Fibroblast of lung (primary cell): ENCODE results near the gene KLC4. TPM values are rescaled to one million over a fixed set of nuclear protein-coding genes. Genes with fewer than 3 reads are reported as not detected.

Experiments
- DNase-seq, 2 donors: peaks; one replicate each; pipeline versions ENCODE4 v3.0.0 to v3.0.0-alpha.2; 2010; ENCODE audit warnings: low read depth in 2 of 2
- H2AFZ ChIP-seq: 2 replicates; pipeline ENCODE4 v1.5.1; 2012; ENCODE audit warnings: low read length, control low read depth, inconsistent platforms
- H3K27ac ChIP-seq: 2 replicates; pipeline ENCODE4 v1.5.1; 2011; ENCODE audit warnings: low read length, control low read depth; ENCODE audit not compliant: insufficient read depth
- H3K27me3 ChIP-seq: 2 replicates; pipeline ENCODE4 v1.5.1; 2011; ENCODE audit warnings: mild to moderate bottlenecking, low read length; ENCODE audit not compliant: control insufficient read depth, insufficient read depth
- H3K36me3 ChIP-seq: 2 replicates; pipeline ENCODE4 v1.5.1; 2011; ENCODE audit warnings: low read length; ENCODE audit not compliant: control insufficient read depth, insufficient read depth
- H3K4me1 ChIP-seq: 2 replicates; pipeline ENCODE4 v1.5.1; 2011; ENCODE audit warnings: low read length; ENCODE audit not compliant: control insufficient read depth, insufficient read depth; ENCODE audit errors: extremely low read depth
- H3K4me2 ChIP-seq: 2 replicates; pipeline ENCODE4 v1.5.1; 2011; ENCODE audit warnings: low read length, control low read depth; ENCODE audit not compliant: insufficient read depth; ENCODE audit errors: extremely low read depth
- H3K4me3 ChIP-seq, 4 experiments: fragments of 200-600 bp in 1 of 4; sonication (generic) in 1 of 4; replicated peaks in 1 of 4; 2 replicates each; pipeline ENCODE4 v1.5.1; 2011 to 2016; ENCODE audit warnings: low read length in 4 of 4, low read depth in 3 of 4, mild to moderate bottlenecking in 3 of 4, control low read depth in 2 of 4, inconsistent platforms in 1 of 4, mixed read lengths in 1 of 4; ENCODE audit not compliant: insufficient read depth in 1 of 4; ENCODE audit errors: control extremely low read depth in 1 of 4
- H3K79me2 ChIP-seq: 2 replicates; pipeline ENCODE4 v1.5.1; 2012; ENCODE audit warnings: mild to moderate bottlenecking, low read length, inconsistent platforms; ENCODE audit not compliant: control insufficient read depth, insufficient read depth
- H3K9ac ChIP-seq: 2 replicates; pipeline ENCODE4 v1.5.1; 2011; ENCODE audit warnings: mild to moderate bottlenecking, low read length, control low read depth; ENCODE audit not compliant: insufficient read depth
- H3K9me3 ChIP-seq: 2 replicates; pipeline ENCODE4 v1.5.1; 2012; ENCODE audit warnings: low read depth, low read length; ENCODE audit not compliant: control insufficient read depth, insufficient read depth
- H4K20me1 ChIP-seq: 2 replicates; pipeline ENCODE4 v1.5.1; 2011; ENCODE audit warnings: low read length; ENCODE audit not compliant: control insufficient read depth, insufficient read depth; ENCODE audit errors: extremely low read depth
- CTCF ChIP-seq, 2 donors: IDR thresholded peaks in 1 of 2; conservative IDR thresholded peaks in 1 of 2; 1 replicate in 1 of 2; 2 replicates in 1 of 2; pipeline ENCODE4 v1.5.1; 2011 to 2012; ENCODE audit warnings: low read length in 2 of 2, control low read depth in 1 of 2, inconsistent platforms in 1 of 2, low read depth in 1 of 2, mild to moderate bottlenecking in 1 of 2
- EZH2 ChIP-seq: IDR thresholded peaks from 2 replicates; pipeline ENCODE4 v1.5.1; 2012; ENCODE audit warnings: low read length, control low read depth, mild to moderate bottlenecking; ENCODE audit errors: missing control alignments
- polyA plus RNA-seq, 2 donors: library from polyadenylated mRNA; depleted of rRNA in 1 of 2; stranded (reverse) in 1 of 2; unstranded in 1 of 2; fragments of >200 nt; gene quantifications; 2 replicates each; pipeline ENCODE4 v1.2.1, GENCODE V29; 2011 to 2012; ENCODE audit warnings: missing spikeins in 1 of 2
- total RNA-seq: library from RNA; depleted of rRNA; stranded (reverse); fragments of >200 nt; gene quantifications from 2 replicates; pipeline ENCODE4 v1.2.1, GENCODE V29; 2014

Gene KLC4
- total and polyA plus RNA-seq, 2 donors (not counting 1 experiment from before 2014, with no cell fraction given): 7.2 to 22.5 TPM

- Histone ChIP-seq H3K4me3 (no peak overlapping the region), H3K36me3 (peaks cover 29% of the 10 kb centered on the region), H2AFZ (no peak overlapping the region), H3K27me3 (no peaks in the 10 kb centered on the region), H3K27ac (no peak overlapping the region), H4K20me1 (no peaks in the 10 kb centered on the region), H3K4me1 (peaks cover 8% of the 10 kb centered on the region), H3K9ac (no peak overlapping the region), H3K4me2 (no peak overlapping the region), H3K9me3 (no peaks in the 10 kb centered on the region), H3K79me2 (peaks cover 32% of the 10 kb centered on the region)
- no peak for DNase-seq
- TF ChIP-seq CTCF (conservative IDR thresholded peaks at IDR 0.05 in 1 of 2, IDR thresholded peaks at IDR 0.05 in 1 of 2; ENCODE audit: low read depth in 1 of 2, low read length in 2 of 2) (no peak), EZH2 (no peak)
Observed at GRCh38 chr6:43024436-43024835, 35.0 kb upstream of the KLC4 start.

GRCh38 chr6:43026365-43026764 lies 33.1 kb upstream of the KLC4 start:
- Histone ChIP-seq H3K36me3 (peaks cover 21% of the 10 kb centered on the region), H3K27ac (no peak overlapping the region), H3K27me3 (no peaks in the 10 kb centered on the region), H3K9me3 (no peaks in the 10 kb centered on the region), H3K9ac (no peak overlapping the region), H3K4me1 (no peaks in the 10 kb centered on the region), H3K4me3 (no peak overlapping the region), H4K20me1 (no peaks in the 10 kb centered on the region), H3K79me2 (peaks cover 32% of the 10 kb centered on the region), H2AFZ (no peak overlapping the region), H3K4me2 (no peak overlapping the region)
- TF ChIP-seq CTCF (conservative IDR thresholded peaks at IDR 0.05 in 1 of 2, IDR thresholded peaks at IDR 0.05 in 1 of 2; ENCODE audit: low read depth in 1 of 2, low read length in 2 of 2): no peak
- TF ChIP-seq EZH2: no peak
- no peak for DNase-seq

- Histone ChIP-seq H4K20me1 (no peaks in the 10 kb centered on the region), H3K9ac (no peak overlapping the region), H3K4me3 (no peak overlapping the region), H3K4me1 (no peaks in the 10 kb centered on the region), H3K27ac (no peak overlapping the region), H2AFZ (no peak overlapping the region), H3K79me2 (peaks cover 10% of the 10 kb centered on the region), H3K27me3 (no peaks in the 10 kb centered on the region), H3K4me2 (no peak overlapping the region), H3K9me3 (no peaks in the 10 kb centered on the region), H3K36me3 (peaks cover 19% of the 10 kb centered on the region)
- no peak for DNase-seq
- TF ChIP-seq EZH2 (no peak), CTCF (conservative IDR thresholded peaks at IDR 0.05 in 1 of 2, IDR thresholded peaks at IDR 0.05 in 1 of 2; ENCODE audit: low read depth in 1 of 2, low read length in 2 of 2) (no peak)
Observed at GRCh38 chr6:43029120-43029519, 30.3 kb upstream of the KLC4 start.
